Loucy (cell line): ENCODE results near the gene SMAD3.

ENCODE experiments used
- CTCF ChIP-seq: fragments of 200-600 bp; sonication (generic); conservative IDR thresholded peaks from 2 replicates; pipeline ENCODE4 v1.5.1; 2014; ENCODE audit warnings: mild to moderate bottlenecking, antibody characterized with exemption, low read length
- EZH2phosphoT487 ChIP-seq: fragments of 200-600 bp; IDR thresholded peaks from 2 replicates; pipeline ENCODE4 v1.6.1; 2018; ENCODE audit warnings: antibody characterized with exemption, mild to moderate bottlenecking, moderate library complexity, borderline replicate concordance

- no peak for TF ChIP-seq CTCF
- TF ChIP-seq EZH2phosphoT487 = no peak
Observed at GRCh38 chr15:67019069-67019468, 46.3 kb upstream of the SMAD3 start.
